ENCODE measurements around the gene COL8A1. TPM values are rescaled to one million over a fixed set of nuclear protein-coding genes. Genes with fewer than 3 reads are reported as not detected.
A peak's percentile ranks its signal among the peaks of the same experiment; 100 is the strongest.

The COL8A1 gene
- total RNA-seq, 1 experiment from 2014 or later = 0.07 TPM

DNA sequence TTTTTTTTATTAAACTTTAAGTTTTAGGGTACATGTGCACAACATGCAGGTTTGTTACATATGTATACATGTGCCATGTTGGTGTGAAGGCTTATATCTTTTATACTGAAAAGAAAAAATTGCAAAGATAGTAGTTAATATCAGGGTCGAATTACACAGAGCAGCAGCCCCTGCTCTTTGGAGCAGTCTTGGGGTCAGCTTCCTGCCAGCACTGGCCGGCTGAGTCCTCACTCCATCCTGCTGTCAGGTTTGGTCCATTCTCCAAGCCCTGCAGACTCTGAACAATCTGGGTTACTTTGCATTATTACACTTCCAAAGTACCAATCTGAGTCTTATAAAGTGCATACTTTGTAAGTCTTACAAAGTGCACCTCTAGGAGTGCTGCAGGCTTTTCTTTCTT lies 66.0 kb downstream of the COL8A1 start:
- intact Hi-C loops (cut with micrococcal nuclease) = no loop called here
- Histone ChIP-seq H3K9me2 (ENCODE audit: insufficient read depth) (no peaks in the 10 kb centered on the region), H3K36me3 (ENCODE audit: control insufficient read depth in 1 of 2, insufficient read depth in 2 of 2, low read length in 2 of 2) (no peaks in the 10 kb centered on the region), H4K20me1 (ENCODE audit: insufficient read depth) (no peaks in the 10 kb centered on the region), H3K4me1 (ENCODE audit: control insufficient read depth in 1 of 2, insufficient read depth in 2 of 2, low read length in 2 of 2) (no peaks in the 10 kb centered on the region), H3K79me2 (ENCODE audit: insufficient read depth, low read length) (no peaks in the 10 kb centered on the region), H2AFZ (ENCODE audit: low read depth, low read length, poor library complexity, severe bottlenecking) (no peak overlapping the region), H3K4me3 (replicated peaks in 1 of 2; ENCODE audit: low read depth in 1 of 2, low read length in 2 of 2) (no peak overlapping the region), H3K27me3 (ENCODE audit: insufficient read depth, low read length) (peaks cover 55% of the 10 kb centered on the region), H3K27ac (ENCODE audit: low read depth, low read length) (no peak overlapping the region), H3K9me3 (ENCODE audit: control insufficient read depth in 1 of 2, insufficient read depth in 1 of 2, low read depth in 1 of 2, low read length in 2 of 2) (no peaks in the 10 kb centered on the region), H3K4me2 (ENCODE audit: low read length) (no peak overlapping the region), H3K9ac (ENCODE audit: low read length) (no peak overlapping the region)
- RAD21 ChIA-PET (ENCODE audit: low non-redundant PET in 1 of 2, low total read pairs in 2 of 2, uncharacterized antibody in 2 of 2, unreplicated experiment in 2 of 2) = no interaction called here
- ATAC-seq = 0 out of 2 replicates have a peak, but pooled peaks have one; percentile 34
- CTCF ChIA-PET = no interaction called here
- no peak for TF ChIP-seq EZH2phosphoT487 (IDR thresholded peaks at IDR 0.05; ENCODE audit: borderline replicate concordance)
- TF ChIP-seq TCF7L2 (IDR thresholded peaks at IDR 0.05; ENCODE audit: borderline replicate concordance, extremely low read depth, insufficient read depth, insufficient read length) = no peak
- no peak for TF ChIP-seq ELF1 (IDR thresholded peaks at IDR 0.05; ENCODE audit: borderline replicate concordance, low read depth)
- TF ChIP-seq MAX (IDR thresholded peaks at IDR 0.05) = no peak
- TF ChIP-seq, protein P1, sequence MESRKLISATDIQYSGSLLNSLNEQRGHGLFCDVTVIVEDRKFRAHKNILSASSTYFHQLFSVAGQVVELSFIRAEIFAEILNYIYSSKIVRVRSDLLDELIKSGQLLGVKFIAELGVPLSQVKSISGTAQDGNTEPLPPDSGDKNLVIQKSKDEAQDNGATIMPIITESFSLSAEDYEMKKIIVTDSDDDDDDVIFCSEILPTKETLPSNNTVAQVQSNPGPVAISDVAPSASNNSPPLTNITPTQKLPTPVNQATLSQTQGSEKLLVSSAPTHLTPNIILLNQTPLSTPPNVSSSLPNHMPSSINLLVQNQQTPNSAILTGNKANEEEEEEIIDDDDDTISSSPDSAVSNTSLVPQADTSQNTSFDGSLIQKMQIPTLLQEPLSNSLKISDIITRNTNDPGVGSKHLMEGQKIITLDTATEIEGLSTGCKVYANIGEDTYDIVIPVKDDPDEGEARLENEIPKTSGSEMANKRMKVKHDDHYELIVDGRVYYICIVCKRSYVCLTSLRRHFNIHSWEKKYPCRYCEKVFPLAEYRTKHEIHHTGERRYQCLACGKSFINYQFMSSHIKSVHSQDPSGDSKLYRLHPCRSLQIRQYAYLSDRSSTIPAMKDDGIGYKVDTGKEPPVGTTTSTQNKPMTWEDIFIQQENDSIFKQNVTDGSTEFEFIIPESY (IDR thresholded peaks at IDR 0.05; ENCODE audit: extremely low read depth, insufficient replicate concordance, low read length) = no peak
- no peak for TF ChIP-seq JUND (IDR thresholded peaks at IDR 0.05)
- BruUV-seq (replicated peaks) = no TSS peak
- DNase-seq (ENCODE audit: low read depth, low spot score) = no peak
- POLR2A ChIA-PET = no interaction called here

DNA sequence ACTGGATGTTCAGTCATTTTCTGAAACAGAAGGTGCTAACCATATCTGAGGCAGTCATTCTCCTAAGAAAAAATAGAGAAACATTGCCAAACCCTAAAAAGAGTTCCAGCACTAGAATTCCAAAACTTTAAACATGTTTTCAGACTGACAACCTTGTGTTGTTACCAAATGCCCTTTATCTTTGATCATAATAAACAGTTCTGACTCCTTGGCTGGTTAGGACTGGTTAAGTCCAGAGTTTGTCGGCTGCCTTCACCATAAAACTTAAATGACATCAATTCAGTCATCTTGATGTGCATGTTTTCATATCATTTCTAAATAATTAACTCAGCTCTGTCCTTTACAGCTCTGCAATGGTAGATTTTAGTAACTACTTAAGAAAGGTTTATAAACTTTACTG lies 68.0 kb downstream of the COL8A1 start:
- Histone ChIP-seq H3K79me2 (ENCODE audit: insufficient read depth, low read length) (no peaks in the 10 kb centered on the region), H3K9me2 (ENCODE audit: insufficient read depth) (no peaks in the 10 kb centered on the region), H3K4me1 (ENCODE audit: control insufficient read depth in 1 of 2, insufficient read depth in 2 of 2, low read length in 2 of 2) (no peaks in the 10 kb centered on the region), H3K9ac (ENCODE audit: low read length) (no peak overlapping the region), H3K27ac (ENCODE audit: low read depth, low read length) (no peak overlapping the region), H4K20me1 (ENCODE audit: insufficient read depth) (no peaks in the 10 kb centered on the region), H3K27me3 (ENCODE audit: insufficient read depth, low read length) (peaks cover 42% of the 10 kb centered on the region), H2AFZ (ENCODE audit: low read depth, low read length, poor library complexity, severe bottlenecking) (no peak overlapping the region), H3K9me3 (ENCODE audit: control insufficient read depth in 1 of 2, insufficient read depth in 1 of 2, low read depth in 1 of 2, low read length in 2 of 2) (no peaks in the 10 kb centered on the region), H3K4me3 (replicated peaks in 1 of 2; ENCODE audit: low read depth in 1 of 2, low read length in 2 of 2) (no peak overlapping the region), H3K36me3 (ENCODE audit: control insufficient read depth in 1 of 2, insufficient read depth in 2 of 2, low read length in 2 of 2) (no peaks in the 10 kb centered on the region), H3K4me2 (ENCODE audit: low read length) (no peak overlapping the region)
- ChIA-PET RAD21 (ENCODE audit: low non-redundant PET in 1 of 2, low total read pairs in 2 of 2, uncharacterized antibody in 2 of 2, unreplicated experiment in 2 of 2) (no interaction called here), CTCF (interaction anchor here (0.6 kb wide), 1 partner anchor 177 kb away, joined by 4 read pairs; no protein-coding TSS in a partner anchor), POLR2A (no interaction called here)
- TF ChIP-seq CTCF (IDR thresholded peaks at IDR 0.05 in 2 of 3, conservative IDR thresholded peaks at IDR 0.05 in 1 of 3; ENCODE audit: borderline replicate concordance in 1 of 3, insufficient read depth in 1 of 3, low read depth in 2 of 3, low read length in 2 of 3) (no peak), POLR2A (IDR thresholded peaks at IDR 0.05; ENCODE audit: borderline replicate concordance, extremely low read depth, insufficient read depth, insufficient read length) (no peak), ATF3 (IDR thresholded peaks at IDR 0.05) (no peak), EZH2 (IDR thresholded peaks at IDR 0.05) (no peak), SIN3A (IDR thresholded peaks at IDR 0.05; ENCODE audit: low read depth) (no peak), SRF (IDR thresholded peaks at IDR 0.05; ENCODE audit: low read depth) (no peak), MAX (IDR thresholded peaks at IDR 0.05) (no peak), EZH2phosphoT487 (IDR thresholded peaks at IDR 0.05; ENCODE audit: borderline replicate concordance) (no peak), TCF7L2 (IDR thresholded peaks at IDR 0.05; ENCODE audit: borderline replicate concordance, extremely low read depth, insufficient read depth, insufficient read length) (no peak), ELF1 (IDR thresholded peaks at IDR 0.05; ENCODE audit: borderline replicate concordance, low read depth) (no peak), CBX3 (IDR thresholded peaks at IDR 0.05; ENCODE audit: low read depth) (no peak)
- ATAC-seq (no peak), DNase-seq (ENCODE audit: low read depth, low spot score) (no peak)
- intact Hi-C loops (cut with micrococcal nuclease) = no loop called here
- no TSS peak for BruUV-seq (replicated peaks)

Data from HCT116 (cell line).